Measurements from ENCODE around the gene LHPP. TPM values are rescaled to one million over a fixed set of nuclear protein-coding genes. Genes with fewer than 3 reads are reported as not detected.

The LHPP gene
- total RNA-seq, 1 experiment from 2014 or later = 24.7 TPM

- no peak overlapping the region for H2AFZ ChIP-seq
- no peaks in the 10 kb centered on the region for H3K27me3 ChIP-seq (ENCODE audit: insufficient read depth, low read depth)
- DNase-seq = no peak
- no peaks in the 10 kb centered on the region for H3K79me2 ChIP-seq (ENCODE audit: low read depth)
- no peaks in the 10 kb centered on the region for H3K36me3 ChIP-seq (ENCODE audit: low read depth)
- ChIA-PET POLR2A (ENCODE audit: unreplicated experiment) (no interaction called here), CTCF (no interaction called here)
- intact Hi-C loops (cut with micrococcal nuclease; ENCODE audit: unreplicated experiment) = no loop called here
- H3K4me2 ChIP-seq = no peak overlapping the region
- TF ChIP-seq CTCF (conservative IDR thresholded peaks at IDR 0.05) (no peak), EZH2 (IDR thresholded peaks at IDR 0.05; ENCODE audit: low read depth) (no peak)
- no peak overlapping the region for H3K27ac ChIP-seq
- H3K9me2 ChIP-seq (ENCODE audit: insufficient read depth) = no peaks in the 10 kb centered on the region
- H3K9me3 ChIP-seq (ENCODE audit: insufficient read depth, low read depth) = no peaks in the 10 kb centered on the region
- H4K20me1 ChIP-seq (ENCODE audit: insufficient read depth) = no peaks in the 10 kb centered on the region
- no peaks in the 10 kb centered on the region for H3F3A ChIP-seq (ENCODE audit: insufficient read depth, low read depth)
- no peak overlapping the region for H3K4me3 ChIP-seq
- BruUV-seq (replicated peaks) = no TSS peak
- no peaks in the 10 kb centered on the region for H3K4me1 ChIP-seq (replicated peaks; ENCODE audit: insufficient read depth)
Measured at GRCh38 chr10:124516746-124517397, 55.2 kb downstream of the LHPP start.

GRCh38 chr10:124517461-124517860 is 55.8 kb downstream of the LHPP start:
- Histone ChIP-seq H3K4me2 (no peak overlapping the region), H3K4me3 (no peak overlapping the region), H3K36me3 (ENCODE audit: low read depth) (no peaks in the 10 kb centered on the region), H3K79me2 (ENCODE audit: low read depth) (no peaks in the 10 kb centered on the region), H4K20me1 (ENCODE audit: insufficient read depth) (no peaks in the 10 kb centered on the region), H2AFZ (no peak overlapping the region), H3K9me3 (ENCODE audit: insufficient read depth, low read depth) (no peaks in the 10 kb centered on the region), H3F3A (ENCODE audit: insufficient read depth, low read depth) (no peaks in the 10 kb centered on the region), H3K27ac (no peak overlapping the region), H3K27me3 (ENCODE audit: insufficient read depth, low read depth) (no peaks in the 10 kb centered on the region), H3K9me2 (ENCODE audit: insufficient read depth) (no peaks in the 10 kb centered on the region), H3K4me1 (replicated peaks; ENCODE audit: insufficient read depth) (no peaks in the 10 kb centered on the region)
- no peak for DNase-seq
- no peak for TF ChIP-seq EZH2 (IDR thresholded peaks at IDR 0.05; ENCODE audit: low read depth)
- ChIA-PET CTCF (no interaction called here), POLR2A (ENCODE audit: unreplicated experiment) (no interaction called here)
- BruUV-seq (replicated peaks) = no TSS peak
- intact Hi-C loops (cut with micrococcal nuclease; ENCODE audit: unreplicated experiment) = no loop called here

- BruUV-seq (replicated peaks) = no TSS peak
- TF ChIP-seq CTCF (conservative IDR thresholded peaks at IDR 0.05) = no peak
- TF ChIP-seq EZH2 (IDR thresholded peaks at IDR 0.05; ENCODE audit: low read depth) = no peak
- ChIA-PET POLR2A (ENCODE audit: unreplicated experiment) (no interaction called here), CTCF (no interaction called here)
- Histone ChIP-seq H3K9me3 (ENCODE audit: insufficient read depth, low read depth) (no peaks in the 10 kb centered on the region), H3K4me1 (replicated peaks; ENCODE audit: insufficient read depth) (no peaks in the 10 kb centered on the region), H3K79me2 (ENCODE audit: low read depth) (no peaks in the 10 kb centered on the region), H3K4me3 (no peak overlapping the region), H3F3A (ENCODE audit: insufficient read depth, low read depth) (no peaks in the 10 kb centered on the region), H3K27ac (no peak overlapping the region), H3K27me3 (ENCODE audit: insufficient read depth, low read depth) (no peaks in the 10 kb centered on the region), H3K36me3 (ENCODE audit: low read depth) (no peaks in the 10 kb centered on the region), H4K20me1 (ENCODE audit: insufficient read depth) (no peaks in the 10 kb centered on the region), H2AFZ (no peak overlapping the region), H3K4me2 (no peak overlapping the region), H3K9me2 (ENCODE audit: insufficient read depth) (no peaks in the 10 kb centered on the region)
- intact Hi-C loops (cut with micrococcal nuclease; ENCODE audit: unreplicated experiment) = no loop called here
- no peak for DNase-seq
Measured at GRCh38 chr10:124517931-124518330, 56.3 kb downstream of the LHPP start.

- no peak overlapping the region for H3K4me3 ChIP-seq
- no peak overlapping the region for H2AFZ ChIP-seq
- POLR2A ChIA-PET (ENCODE audit: unreplicated experiment) = no interaction called here
Measured at GRCh38 chr10:124518366-124518765, 56.7 kb downstream of the LHPP start.

More at GRCh38 chr10:124518366-124518765, 56.7 kb downstream of the LHPP start:
- Histone ChIP-seq H3K4me2 (no peak overlapping the region), H3K4me1 (replicated peaks; ENCODE audit: insufficient read depth) (no peaks in the 10 kb centered on the region), H3K27ac (no peak overlapping the region), H3K9me2 (ENCODE audit: insufficient read depth) (no peaks in the 10 kb centered on the region), H3F3A (ENCODE audit: insufficient read depth, low read depth) (no peaks in the 10 kb centered on the region), H4K20me1 (ENCODE audit: insufficient read depth) (no peaks in the 10 kb centered on the region), H3K9me3 (ENCODE audit: insufficient read depth, low read depth) (no peaks in the 10 kb centered on the region), H3K27me3 (ENCODE audit: insufficient read depth, low read depth) (no peaks in the 10 kb centered on the region), H3K79me2 (ENCODE audit: low read depth) (no peaks in the 10 kb centered on the region), H3K36me3 (ENCODE audit: low read depth) (no peaks in the 10 kb centered on the region)
- CTCF ChIA-PET = no interaction called here
- BruUV-seq (replicated peaks) = no TSS peak
- no peak for TF ChIP-seq EZH2 (IDR thresholded peaks at IDR 0.05; ENCODE audit: low read depth)
- TF ChIP-seq CTCF (conservative IDR thresholded peaks at IDR 0.05) = no peak
- intact Hi-C loops (cut with micrococcal nuclease; ENCODE audit: unreplicated experiment) = no loop called here
- DNase-seq = no peak
